UCSD-AML1 (cell line): ENCODE data around the gene ATXN2.
"Not testable (repeated sequence)": the region's sequence is repeated elsewhere in the genome, so short reads cannot be mapped to it uniquely, and the experiment has no call there.

Experiments used
- DNase-seq: peaks from one replicate; lab custom pipeline; 2025; ENCODE audit not compliant: unreplicated experiment; lab: John Stamatoyannopoulos, UW

The ATXN2 gene

DNA sequence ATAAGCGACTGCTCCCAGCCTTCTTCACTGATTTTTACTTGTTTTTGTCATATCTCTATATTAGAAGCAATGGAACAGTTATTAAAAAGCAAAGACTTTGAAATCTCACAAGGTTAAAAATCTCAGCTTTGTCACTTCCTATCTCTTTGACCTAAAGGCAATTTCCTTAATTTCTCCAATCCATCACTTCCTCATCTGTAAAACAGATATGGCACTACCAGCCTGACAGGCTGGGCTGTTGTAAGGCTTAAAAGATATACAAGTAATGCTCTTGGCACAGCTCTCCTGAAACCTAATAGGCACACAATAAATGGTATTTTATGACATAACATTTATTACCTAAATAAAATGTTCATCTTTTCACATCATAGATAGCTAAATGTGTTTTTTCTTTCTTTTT lies 25.6 kb downstream of the ATXN2 start:
- DNase-seq, result no peak

DNA sequence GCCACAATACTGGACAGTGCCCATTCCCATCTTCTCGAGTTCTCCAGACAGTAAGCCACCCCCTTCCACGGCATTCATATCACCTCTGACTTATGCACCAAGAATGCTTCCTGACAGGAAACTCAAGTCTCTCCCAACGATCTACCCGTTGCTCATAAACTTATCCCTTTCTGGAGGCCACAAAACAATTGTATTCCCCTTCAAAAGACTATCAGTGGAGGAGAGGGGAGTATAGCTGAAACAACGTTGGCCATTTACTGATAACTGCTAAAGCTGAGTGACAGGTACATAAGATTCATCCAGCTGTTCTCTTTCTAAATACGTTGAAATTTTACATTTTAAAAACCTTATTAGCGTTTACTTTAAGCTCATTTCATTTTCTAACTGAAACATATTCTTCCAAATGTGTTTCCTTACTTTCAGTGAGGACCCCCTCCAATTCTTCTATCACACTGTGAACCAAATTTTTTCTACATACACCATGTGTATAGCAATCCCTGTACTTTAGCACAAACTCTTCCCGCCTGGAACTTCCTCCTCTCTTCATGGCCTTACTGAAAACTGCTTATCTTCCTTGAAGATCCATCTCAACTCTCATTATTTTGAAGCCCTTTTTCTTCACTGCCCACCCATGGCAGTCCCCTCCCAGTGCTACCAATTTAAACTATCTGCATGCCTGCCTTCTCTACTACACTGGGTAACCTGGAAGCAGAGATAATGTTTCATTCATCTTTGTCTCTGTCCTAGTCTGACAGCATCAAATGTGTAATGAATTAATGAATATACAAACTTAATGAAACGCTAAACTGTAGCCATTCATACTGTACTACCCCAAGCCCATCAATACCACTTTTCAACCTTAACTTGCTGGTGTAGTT lies 28.8 kb downstream of the ATXN2 start:
- DNase-seq, result no peak

DNA sequence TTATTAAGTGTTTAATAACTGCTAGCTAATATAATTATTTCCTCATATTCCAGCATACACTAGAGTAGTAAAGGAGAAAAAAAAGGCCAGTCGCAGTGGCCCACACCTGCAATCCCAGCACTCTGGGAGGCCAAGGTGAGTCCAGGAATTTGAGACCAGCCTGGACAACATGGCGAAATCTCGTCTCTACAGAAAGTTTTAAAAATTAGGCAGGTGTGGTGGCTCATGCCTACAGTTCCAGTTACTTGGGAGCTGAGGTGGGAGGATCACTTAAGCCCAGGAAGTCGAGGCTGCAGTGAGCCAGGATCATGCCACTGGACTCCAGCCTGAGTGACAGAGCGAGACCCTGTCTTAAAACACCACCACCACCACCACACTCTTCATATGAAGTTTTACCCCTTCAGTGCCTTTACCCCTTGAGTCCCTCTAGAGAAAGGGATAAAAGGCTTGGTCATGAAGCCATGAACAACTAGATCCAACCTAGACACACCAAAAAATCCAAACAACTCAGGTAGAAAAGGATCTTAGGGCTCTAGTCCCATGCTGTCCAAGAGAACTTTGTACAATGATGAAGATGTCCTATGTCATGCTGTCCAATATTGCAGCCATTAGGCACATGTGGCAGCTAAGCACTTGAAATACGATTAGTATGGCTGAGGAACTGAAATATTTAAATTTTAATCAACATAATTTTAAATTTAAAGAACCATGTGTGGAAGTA lies 29.6 kb downstream of the ATXN2 start:
- DNase-seq, result no peak

DNA sequence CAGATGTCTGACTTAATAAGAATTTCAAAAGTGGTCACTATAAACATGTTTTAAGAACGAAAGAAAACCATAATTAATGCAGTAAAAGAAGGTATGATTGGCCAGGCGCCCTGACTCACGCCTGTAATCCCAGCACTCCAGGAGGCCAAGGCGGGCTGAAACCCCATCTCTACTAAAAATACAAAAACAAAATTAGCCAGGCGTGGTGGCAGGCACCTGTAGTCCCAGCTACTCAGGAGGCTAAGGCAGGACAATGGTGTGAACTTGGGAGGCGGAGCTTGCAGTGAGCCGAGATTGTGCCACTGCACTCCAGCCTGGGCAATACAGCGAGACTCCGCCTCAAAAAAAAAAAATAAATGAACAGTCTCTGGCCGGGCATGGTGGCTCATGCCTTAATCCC lies 38.3 kb downstream of the ATXN2 start:
- not testable (repeated sequence) for DNase-seq

DNA sequence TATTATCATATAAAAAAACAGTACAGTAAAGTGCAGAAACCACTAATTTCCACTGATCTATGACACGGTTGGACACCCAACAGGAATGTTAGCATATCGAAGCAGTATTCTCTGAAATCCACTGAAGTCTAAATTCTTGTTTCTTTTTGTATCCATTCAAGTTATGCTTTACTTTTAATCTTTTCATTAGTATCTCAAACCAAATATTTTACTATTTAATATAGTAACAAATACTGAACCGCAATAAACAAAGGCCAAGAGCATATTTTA lies 41.1 kb downstream of the ATXN2 start:
- DNase-seq, result no peak

DNA sequence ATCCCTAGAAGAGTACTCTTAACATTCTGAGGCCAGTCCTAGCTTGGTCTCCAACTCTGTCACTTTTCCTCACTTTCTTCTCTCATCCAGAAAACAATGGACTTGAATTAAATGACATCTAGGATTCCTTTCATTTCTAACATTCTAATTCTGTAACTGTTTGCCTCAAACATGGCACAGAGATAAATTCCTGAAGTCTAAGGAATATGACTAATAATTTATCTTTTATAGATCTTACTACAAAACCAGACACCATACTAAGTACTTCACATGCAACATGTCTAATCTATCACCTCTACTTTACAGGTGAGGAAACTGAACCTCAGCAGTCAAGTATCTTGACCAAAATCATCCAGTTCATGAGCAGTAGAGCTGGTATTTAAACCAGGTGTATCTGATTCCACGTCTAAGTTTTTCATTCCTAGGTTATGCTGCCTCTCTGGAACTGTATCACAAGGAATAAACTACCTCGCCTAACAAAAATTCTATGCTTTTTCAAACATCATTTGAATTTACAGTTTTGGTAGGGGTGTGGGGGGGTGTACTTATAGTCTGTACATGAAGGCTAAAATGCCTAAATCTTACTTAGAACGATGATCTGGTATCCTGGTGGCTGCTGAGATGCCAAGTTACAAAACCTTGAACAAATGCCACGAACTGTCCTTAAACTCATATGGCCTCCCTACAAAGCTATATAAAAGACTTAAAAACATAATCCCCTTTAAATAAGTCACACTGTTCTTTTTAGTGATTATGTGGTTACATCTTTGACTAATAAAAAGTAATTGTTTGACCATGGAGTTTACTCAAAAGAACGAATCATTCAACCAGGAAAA lies 41.6 kb downstream of the ATXN2 start:
- no peak for DNase-seq

DNA sequence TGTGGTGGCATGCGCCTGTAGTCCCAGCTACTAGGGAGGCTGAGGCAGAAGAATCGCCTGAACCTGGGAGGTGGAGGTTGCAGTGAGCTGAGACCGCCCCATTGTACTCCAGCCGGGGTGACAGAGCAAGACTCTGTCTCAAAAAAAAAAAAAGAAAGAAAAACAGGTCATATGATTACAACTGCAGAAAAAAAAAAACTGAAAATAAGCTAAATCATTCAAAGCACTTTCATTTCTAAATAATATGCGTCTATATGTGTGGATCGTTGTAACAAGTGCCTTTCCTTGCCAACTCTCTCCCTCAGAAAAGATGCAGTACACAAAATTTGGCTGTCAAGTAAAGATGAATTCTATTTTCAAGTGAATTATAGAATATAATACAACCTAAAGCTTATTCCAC lies 42.4 kb downstream of the ATXN2 start:
- DNase-seq, result no peak

DNA sequence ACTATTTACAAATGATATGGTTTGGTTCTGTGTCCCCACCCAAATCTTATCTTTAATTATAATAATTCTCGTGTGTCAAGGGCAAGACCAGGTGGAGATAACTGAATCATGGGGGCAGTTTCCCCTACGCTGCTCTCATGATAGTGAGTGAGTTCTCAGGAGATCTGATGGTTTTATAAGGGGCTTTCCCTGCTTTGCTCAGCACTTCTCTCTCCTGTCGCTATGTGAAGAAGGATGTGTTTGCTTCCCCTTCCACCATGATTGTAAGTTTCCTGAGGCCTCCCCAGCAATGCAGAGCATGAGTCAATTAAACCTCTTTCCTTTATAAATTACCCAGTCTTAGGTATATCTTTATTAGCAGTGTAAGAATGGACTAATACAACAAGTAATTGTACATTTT lies 43.8 kb downstream of the ATXN2 start:
- DNase-seq, result not testable (repeated sequence)

DNA sequence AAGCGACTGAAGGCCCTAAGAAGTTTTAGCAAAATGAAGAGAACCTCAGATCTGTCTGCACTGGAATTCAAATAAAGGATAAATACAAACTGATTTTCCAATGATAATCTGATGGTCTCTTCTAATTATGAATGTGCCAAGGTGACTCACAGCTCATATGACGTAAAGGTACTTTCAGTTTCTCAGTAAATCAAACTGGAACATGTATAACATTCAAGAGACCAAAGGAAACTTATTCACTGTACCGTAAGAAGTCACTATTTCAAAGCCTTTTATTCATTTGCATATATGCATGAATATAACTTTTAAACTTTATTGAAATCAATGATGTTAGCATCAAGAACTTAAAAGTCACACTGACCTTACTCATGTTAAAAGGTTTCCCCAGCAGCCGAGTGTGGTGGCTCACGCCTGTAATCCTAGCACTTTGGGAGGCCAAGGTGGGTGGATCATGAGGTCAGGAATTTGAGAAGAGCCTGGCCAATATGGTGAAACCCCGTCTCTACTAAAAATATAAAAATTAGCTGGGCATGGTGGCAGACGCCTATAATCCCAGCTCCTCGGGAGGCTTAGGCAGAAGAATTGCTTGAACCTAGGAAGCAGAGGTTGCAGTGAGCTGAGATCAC lies 52.2 kb downstream of the ATXN2 start:
- no peak for DNase-seq

DNA sequence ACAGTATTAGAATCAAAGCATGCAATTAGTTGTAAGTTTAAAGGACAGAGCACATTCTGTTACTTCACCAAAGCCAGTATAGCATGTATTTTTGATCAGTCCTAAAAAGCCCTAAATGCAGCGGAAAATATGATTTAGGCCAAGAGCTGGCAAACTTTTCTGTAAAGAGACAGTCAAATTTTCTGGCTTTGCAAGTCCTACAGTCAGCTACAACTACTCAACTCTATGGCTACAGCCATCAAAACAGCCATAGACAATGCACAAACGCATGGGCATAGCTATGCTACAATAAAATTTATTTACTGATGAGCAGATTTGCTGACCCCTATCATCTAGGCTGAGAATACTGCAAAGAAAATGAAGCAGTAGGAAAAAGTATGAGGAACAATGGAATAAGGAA lies 52.9 kb downstream of the ATXN2 start:
- DNase-seq, result no peak

DNA sequence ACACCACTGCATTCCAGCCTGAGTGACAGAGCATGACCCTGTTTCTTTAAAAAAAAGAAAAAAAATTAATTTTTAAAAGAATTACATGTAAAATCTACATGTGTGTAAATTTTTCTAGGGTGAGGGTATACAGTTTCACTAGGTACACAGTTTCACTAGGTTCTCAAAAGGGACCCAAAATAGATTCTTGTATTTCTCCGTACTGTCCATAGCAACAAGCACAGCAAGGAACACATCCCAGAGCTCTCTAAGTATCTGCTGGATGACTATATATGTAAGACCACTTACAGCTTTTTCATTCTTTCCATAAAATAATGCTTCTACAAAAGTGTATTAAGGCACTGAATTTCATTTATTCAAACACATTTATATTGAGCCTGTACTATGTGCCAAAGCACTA lies 55.1 kb downstream of the ATXN2 start:
- no peak for DNase-seq

DNA sequence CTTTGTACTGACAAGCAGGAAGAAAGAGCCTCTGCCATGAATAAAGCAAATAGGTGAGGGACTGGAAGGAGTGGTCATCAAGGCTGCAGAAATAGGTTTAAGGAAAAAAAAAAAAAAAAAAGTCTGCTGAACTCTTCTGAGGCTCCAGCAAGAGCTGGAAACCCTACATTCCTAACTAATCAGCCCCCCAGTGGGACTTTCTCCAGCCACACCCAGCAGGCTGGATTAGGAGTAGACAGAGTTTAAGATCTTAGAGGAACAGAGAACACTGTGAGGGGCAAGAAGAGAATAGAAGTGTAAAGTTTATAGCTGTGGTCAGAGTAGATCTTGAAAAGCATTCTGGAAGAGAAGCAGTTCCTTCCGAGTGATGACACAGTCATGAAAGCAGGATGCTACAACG lies 66.4 kb downstream of the ATXN2 start:
- no peak for DNase-seq

DNA sequence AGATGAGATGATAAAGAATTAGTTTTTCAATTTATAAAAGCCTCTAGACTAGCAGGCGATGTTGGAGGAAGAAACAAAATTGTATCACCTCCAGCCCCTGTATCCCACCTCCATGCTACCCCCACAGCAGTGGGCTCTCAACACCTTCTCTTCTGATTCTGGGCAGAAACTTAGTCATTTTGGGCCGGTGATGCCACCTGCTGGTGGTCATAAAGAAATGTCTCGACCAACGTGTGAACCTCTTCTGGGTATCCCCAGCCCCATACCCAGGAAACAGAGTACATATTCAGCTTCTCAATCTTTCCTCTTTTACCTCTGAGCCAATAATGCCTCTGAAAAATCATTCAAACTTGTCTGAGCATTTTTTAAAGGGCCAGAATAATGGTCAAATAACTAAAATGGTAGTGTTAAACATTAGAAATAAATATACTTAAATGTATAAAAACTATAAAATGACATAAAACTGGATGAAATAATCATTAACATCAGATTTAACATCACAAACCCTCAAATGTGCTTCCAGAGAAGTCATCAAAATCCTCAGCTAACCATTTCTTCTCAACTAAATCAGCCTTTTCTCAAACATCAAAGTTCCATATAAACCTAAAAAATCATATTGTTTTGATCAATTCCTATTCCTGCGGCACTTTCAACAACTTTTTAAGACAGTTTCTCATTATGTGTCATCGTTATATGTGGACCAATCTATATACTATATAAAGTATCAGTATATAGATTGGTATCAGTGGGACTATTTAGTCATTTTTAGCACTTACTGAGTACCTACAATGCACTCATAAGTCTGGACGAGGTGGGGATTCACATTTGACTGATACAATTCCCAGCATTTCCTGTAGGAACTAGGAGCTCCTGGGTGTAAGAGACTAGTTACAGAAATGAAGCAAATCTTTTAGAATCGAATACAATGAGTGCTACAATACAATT lies 69.4 kb downstream of the ATXN2 start:
- DNase-seq, result peak; percentile 43

DNA sequence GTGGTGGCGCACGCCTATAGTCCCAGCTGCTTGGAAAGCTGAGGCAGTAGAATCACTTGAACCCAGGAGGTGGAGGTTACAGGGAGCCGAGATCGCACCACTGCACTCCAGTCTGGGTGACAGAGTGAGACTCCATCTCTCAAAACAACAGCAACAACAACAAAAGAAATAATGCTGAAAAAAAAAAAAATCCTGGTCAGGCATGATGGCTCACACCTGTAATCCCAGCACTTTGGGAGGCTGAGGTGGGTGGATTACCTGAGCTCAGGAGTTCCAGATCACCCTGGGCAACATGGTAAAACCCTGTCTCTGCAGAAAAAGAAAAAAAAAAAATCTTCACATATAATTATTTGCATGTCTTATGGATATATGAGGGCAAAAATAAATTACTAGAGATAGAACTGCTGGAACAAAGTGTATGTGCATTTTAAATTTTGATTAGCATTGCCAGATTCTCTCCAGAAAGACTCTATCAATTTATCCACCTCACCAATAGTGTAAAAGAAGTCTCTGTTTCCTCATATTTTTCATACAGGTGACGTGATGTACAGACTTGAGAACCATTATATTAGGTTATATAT lies 75.4 kb downstream of the ATXN2 start:
- DNase-seq, result no peak

DNA sequence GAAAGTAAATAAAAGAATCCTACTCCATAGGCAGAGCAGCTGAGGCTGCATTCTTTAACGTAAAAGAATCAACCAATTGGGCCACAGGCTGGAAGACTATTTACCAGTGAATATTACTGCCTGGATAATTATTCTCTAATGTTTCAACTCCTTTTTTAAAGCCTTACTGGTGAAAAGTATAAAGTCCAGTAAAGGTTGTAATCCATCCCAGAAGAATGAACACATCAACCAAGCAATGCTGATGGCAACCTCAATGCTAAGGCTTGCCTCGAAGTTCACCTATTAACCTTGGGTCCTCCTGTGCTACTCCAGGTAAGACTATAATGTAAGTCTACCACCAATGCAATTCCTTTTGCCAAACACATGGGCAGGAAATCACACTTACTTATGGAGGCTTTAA lies 77.3 kb downstream of the ATXN2 start:
- no peak for DNase-seq

DNA sequence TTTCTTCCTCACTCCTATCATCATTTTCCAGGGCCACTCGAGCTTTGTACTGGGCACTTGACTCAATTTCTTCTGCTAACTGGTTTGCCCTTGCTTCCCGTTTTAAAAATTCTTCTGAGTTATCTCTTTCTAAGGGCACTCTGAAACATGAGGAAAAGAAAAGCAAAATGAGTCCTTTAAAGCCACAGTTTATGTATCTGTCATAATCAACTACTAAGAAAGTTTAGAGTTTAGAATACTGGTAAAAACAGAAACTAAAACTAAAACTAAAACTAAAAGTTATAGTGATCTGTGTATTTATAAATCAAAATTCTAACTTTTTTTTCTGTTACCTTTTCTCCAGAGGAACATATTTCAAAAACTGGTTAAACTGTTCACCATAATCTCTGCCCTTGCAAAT lies 79.2 kb downstream of the ATXN2 start:
- DNase-seq, result no peak

DNA sequence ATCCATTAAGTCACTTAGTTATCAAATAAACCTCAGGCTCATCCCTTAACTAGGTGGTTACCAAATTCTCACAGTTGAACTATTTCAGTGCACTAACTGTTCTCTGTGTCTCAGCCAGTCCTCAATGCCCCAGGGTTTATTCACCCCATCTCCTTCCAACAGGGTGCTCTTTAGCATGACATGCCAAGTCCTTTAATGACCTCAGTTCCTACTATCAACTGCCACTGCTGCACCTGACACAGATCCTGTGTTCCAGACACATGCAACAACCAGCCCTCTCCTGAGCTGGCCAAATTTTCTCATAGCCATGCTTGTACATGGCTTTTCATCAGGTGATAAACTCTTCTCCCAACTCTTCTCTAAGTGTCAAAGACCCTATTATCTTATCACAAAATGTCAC lies 80.0 kb downstream of the ATXN2 start:
- DNase-seq, result no peak

DNA sequence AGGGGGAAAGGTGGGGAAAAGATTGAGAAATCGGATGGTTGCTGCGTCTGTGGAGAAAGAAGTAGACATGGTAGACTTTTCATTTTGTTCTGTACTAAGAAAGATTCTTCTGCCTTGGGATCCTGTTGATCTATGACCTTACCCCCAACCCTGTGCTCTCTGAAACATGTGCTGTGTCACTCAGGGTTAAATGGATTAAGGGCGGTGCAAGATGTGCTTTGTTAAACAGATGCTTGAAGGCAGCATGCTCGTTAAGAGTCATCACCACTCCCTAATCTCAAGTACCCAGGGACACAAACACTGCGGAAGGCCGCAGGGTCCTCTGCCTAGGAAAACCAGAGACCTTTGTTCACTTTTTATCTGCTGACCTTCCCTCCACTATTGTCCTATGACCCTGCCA lies 91.4 kb downstream of the ATXN2 start:
- not testable (repeated sequence) for DNase-seq

DNA sequence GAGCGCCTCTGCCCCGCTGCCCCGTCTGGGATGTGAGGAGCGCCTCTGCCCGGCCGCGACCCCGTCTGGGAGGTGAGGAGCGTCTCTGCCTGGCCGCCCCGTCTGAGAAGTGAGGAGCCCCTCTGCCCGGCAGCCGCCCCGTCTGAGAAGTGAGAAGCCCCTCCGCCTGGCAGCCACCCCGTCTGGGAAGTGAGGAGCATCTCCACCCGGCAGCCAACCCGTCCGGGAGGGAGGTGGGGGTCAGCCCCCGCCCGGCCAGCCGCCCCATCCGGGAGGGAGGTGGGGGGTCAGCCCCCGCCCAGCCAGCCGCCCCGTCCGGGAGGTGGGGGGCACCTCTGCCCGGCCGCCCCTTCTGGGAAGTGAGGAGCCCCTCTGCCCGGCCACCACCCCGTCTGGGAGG lies 91.9 kb downstream of the ATXN2 start:
- DNase-seq, result not testable (repeated sequence)

DNA sequence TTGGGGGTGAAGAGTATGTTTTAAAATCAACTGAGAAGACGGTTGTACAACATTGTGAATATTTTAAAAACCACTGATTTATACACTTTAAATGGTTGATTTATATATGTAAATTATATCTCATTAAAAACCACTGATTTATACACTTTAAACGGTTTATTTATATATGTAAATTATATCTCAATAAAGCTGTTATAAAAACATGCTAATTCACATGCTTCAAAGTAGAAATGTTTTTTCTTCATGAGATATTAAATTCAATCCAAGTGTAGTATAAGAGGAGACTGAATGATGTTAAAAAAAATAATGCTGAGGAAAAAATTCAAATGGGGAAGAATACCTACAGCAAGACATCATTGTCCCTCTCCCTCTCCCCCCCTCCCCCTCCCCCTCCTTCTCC lies 92.9 kb downstream of the ATXN2 start:
- no peak for DNase-seq
